GM12872 (cell line): Measurements from ENCODE around the gene PPP4R2.

Source experiments
- TF ChIP-seq, protein P1 (sequence below): IDR thresholded peaks from 3 replicates; pipeline ENCODE4 v1.5.1; 2011; ENCODE audit warnings: low read depth, mild to moderate bottlenecking, low read length, moderate library complexity; ENCODE audit not compliant: insufficient read depth

The PPP4R2 gene

GRCh38 chr3:73107215-73107614 lies 110.6 kb downstream of the PPP4R2 start:
- TF ChIP-seq, protein P1, sequence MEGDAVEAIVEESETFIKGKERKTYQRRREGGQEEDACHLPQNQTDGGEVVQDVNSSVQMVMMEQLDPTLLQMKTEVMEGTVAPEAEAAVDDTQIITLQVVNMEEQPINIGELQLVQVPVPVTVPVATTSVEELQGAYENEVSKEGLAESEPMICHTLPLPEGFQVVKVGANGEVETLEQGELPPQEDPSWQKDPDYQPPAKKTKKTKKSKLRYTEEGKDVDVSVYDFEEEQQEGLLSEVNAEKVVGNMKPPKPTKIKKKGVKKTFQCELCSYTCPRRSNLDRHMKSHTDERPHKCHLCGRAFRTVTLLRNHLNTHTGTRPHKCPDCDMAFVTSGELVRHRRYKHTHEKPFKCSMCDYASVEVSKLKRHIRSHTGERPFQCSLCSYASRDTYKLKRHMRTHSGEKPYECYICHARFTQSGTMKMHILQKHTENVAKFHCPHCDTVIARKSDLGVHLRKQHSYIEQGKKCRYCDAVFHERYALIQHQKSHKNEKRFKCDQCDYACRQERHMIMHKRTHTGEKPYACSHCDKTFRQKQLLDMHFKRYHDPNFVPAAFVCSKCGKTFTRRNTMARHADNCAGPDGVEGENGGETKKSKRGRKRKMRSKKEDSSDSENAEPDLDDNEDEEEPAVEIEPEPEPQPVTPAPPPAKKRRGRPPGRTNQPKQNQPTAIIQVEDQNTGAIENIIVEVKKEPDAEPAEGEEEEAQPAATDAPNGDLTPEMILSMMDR = no peak

DNA sequence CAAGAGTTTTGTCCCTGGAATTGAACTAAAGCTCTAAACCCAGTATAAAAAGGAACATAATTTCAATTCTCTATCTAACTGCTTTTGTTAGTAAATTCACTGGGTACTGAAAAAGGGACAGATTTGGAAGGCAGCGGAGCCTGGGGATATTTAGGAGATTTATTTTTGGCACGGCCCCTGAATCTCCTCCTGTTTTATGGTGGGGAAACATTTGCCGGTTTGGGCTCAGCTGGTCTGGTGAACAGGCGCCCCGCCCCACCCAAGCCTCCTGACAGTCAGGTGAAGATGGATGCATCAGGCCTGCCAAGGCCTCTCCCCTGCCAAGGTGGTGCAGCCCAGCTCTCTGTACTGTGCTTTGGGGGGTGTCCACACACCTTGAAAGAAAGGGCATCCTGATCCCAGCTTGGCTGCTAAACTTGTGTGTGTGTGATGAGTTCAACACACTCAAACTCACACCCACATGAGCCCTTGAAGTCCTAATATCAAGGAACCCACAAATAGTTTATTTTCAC lies 111.1 kb downstream of the PPP4R2 start:
- TF ChIP-seq, protein P1 = no peak

GRCh38 chr3:73108750-73109149 lies 112.1 kb downstream of the PPP4R2 start:
- TF ChIP-seq, protein P1 = no peak

- TF ChIP-seq, protein P1 = no peak
Measured at GRCh38 chr3:73110530-73110929, 113.9 kb downstream of the PPP4R2 start.

GRCh38 chr3:73114711-73115110 lies 118.1 kb downstream of the PPP4R2 start:
- TF ChIP-seq, protein P1 = no peak

DNA sequence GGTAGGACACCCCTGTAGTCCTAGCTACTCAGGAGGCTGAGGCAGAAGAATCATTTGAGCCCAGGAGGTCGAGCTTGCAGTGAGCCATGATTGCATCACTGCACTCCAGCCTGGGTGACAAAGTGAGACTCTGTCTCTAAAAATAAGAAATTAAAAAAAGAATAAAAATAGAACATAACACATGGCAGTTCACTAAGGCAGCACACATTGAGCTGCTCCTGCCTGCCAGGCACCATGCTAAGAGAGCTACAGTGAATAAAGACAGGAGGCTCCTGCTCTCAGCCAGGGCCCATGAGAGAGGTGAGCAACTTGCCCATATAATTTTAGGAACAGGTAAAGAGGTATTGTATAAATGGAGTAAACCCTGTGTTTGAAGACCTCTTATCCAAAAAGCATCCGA lies 119.2 kb downstream of the PPP4R2 start:
- TF ChIP-seq, protein P1 = no peak
